GM12892 (cell line): Measurements from ENCODE around the gene PSEN1.

Source experiments
- POLR2A ChIP-seq: IDR thresholded peaks from 2 replicates; pipeline ENCODE4 v1.6.1; 2011; ENCODE audit warnings: low read depth, low read length, control low read depth
- POLR2AphosphoS5 ChIP-seq: IDR thresholded peaks from 2 replicates; pipeline ENCODE4 v1.6.1; 2011; ENCODE audit warnings: low read depth, low read length, control low read depth
- TAF1 ChIP-seq: IDR thresholded peaks from 2 replicates; pipeline ENCODE4 v1.6.1; 2011; ENCODE audit warnings: low read depth, mild to moderate bottlenecking, control low read depth, low read length, borderline replicate concordance

DNA sequence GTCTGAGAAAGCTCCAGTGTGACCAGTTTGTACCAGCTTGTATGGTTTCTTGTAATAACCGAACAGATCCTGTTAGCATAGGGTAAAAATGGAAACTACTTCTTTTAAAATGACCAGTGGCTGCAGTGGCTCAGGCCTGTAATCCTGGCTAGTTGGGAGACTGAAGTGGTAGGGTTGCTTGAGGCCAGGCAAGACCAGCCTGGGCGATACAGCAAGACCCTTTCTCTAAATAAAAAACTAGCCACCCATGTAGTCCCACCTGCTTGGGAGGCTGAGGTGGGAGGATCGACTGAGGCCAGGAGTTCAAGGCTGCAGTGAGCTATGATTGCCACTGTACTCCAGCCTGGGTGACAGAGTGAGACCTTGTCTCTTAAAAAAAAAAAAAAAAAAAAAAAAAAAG lies 7.3 kb downstream of the PSEN1 start:
- TF ChIP-seq POLR2A (no peak), POLR2AphosphoS5 (no peak), TAF1 (no peak)
